HG02852 (cell line): ENCODE measurements around the gene HORMAD1.
"Not testable (repeated sequence)": the region's sequence is repeated elsewhere in the genome, so short reads cannot be mapped to it uniquely, and the experiment has no call there.

Experiments used
- ATAC-seq: cut with Tn5 transposase; IDR thresholded peaks from one replicate; pipeline ENCODE4 v1.9.1; 2021; ENCODE audit warnings: mild to moderate bottlenecking, moderate library complexity; ENCODE audit not compliant: unreplicated experiment

Gene HORMAD1

GRCh38 chr1:150703427-150703826, 17.3 kb downstream of the HORMAD1 start:
- ATAC-seq: no peak

- ATAC-seq: peak; percentile 99
These were observed 23.4 kb downstream of the HORMAD1 start, which contains the start of gene GOLPH3L for GRCh38 chr1:150696995-150697927. Gene GOLPH3L, minus strand, starts transcription at chr1:150697154. Its CDS starts 2,316 bp downstream, at chr1:150694838.

- ATAC-seq: no peak
These were observed 24.1 kb downstream of the HORMAD1 start for GRCh38 chr1:150696590-150696989.

GRCh38 chr1:150696162-150696561, 24.5 kb downstream of the HORMAD1 start:
- no peak for ATAC-seq

GRCh38 chr1:150695561-150695960, 25.1 kb downstream of the HORMAD1 start:
- ATAC-seq: no peak

- no peak for ATAC-seq
These were observed 28.0 kb downstream of the HORMAD1 start for GRCh38 chr1:150692720-150693119.

- no peak for ATAC-seq
These were observed 31.9 kb downstream of the HORMAD1 start for GRCh38 chr1:150688763-150689162.

GRCh38 chr1:150686275-150686674, 34.4 kb downstream of the HORMAD1 start:
- ATAC-seq: no peak

- ATAC-seq: no peak
These were observed 36.8 kb downstream of the HORMAD1 start for GRCh38 chr1:150683914-150684313.

- ATAC-seq: no peak
These were observed 41.7 kb downstream of the HORMAD1 start for GRCh38 chr1:150678988-150679387.

GRCh38 chr1:150674881-150675280, 45.8 kb downstream of the HORMAD1 start:
- ATAC-seq: no peak

GRCh38 chr1:150663321-150663720, 57.4 kb downstream of the HORMAD1 start:
- ATAC-seq: no peak

- no peak for ATAC-seq
These were observed 57.9 kb downstream of the HORMAD1 start for GRCh38 chr1:150662811-150663210.

- no peak for ATAC-seq
These were observed 59.5 kb downstream of the HORMAD1 start for GRCh38 chr1:150661156-150661555.

GRCh38 chr1:150660584-150660983, 60.1 kb downstream of the HORMAD1 start:
- ATAC-seq: no peak

GRCh38 chr1:150657064-150657463, 63.6 kb downstream of the HORMAD1 start:
- not testable (repeated sequence) for ATAC-seq

GRCh38 chr1:150654635-150655034, 66.1 kb downstream of the HORMAD1 start:
- not testable (repeated sequence) for ATAC-seq

- ATAC-seq: no peak
These were observed 70.5 kb downstream of the HORMAD1 start for GRCh38 chr1:150650193-150650592.

GRCh38 chr1:150649441-150650075, 71.1 kb downstream of the HORMAD1 start:
- no peak for ATAC-seq
